ENCODE measurements around the gene PTPRE.

The PTPRE gene

DNA sequence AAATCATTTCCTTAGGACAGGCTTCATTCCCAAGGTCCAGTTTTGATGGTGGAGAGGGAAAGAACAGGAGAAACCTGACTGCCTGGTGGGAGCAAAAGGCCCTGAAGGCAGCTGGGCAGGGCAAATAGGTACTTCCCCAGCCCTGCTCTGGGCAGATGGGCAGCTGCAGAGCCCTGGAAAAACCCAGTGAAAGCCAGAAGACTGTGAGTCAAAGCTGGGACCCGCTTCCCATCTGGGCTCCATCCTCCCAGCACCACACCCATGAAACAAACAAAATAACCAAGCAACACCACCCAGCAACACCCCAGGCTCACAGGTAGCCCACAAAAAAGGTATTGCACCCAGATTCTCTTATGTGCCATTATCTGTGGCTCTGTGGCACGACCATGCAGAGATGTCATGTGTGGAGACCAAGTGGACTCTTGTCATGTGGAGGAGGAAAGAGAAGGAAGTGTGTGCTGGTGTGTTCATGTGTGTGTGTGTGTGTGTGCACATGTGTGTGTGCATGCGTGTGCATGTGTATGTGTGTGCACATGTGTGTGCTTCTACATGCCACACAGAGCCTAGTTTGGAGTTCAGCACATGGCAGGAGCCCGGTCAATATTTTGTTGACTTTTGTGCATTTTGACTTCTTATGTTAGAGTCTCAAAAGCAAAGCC is 24.0 kb upstream of the PTPRE start:
- no peak for DNase-seq

DNA sequence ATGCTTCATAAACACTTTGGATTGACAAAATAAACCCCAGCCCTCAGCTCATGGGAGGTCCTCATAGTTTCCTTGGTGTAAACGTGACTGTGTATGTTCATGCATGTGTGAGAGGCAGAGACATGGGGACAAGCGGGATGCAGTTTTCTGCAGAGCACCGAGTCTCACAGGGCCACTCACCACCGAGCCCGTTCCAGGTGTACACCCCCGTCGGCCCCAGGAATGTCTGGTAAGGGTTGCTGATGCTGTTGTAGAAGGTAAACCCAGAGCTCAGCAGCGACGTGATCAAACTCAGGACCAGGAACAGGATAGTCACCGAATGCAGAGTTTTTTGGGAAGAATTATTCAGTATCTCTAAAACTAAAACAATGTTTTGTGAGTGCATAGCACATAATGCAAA is 23.4 kb upstream of the PTPRE start:
- no peak for DNase-seq

DNA sequence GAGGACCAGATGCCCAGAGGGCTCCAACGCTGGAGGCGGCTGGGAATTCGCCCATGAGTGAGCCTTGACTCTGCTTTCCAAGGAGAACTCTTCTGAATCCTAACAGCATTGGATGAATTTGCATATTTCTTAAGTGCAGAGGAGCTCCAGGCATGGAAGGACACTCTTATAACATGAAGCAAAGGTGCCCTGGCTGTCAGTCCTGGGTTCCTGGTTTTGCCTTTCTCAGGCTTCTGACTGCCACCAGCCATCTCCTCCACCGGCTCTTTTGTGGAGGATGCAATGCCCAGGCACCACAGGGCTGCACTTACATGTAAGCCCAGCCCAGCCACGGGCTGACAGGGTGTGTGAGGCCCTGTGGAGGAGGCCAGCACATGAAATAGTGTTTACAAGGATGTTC is 22.4 kb upstream of the PTPRE start:
- DNase-seq = no peak

DNA sequence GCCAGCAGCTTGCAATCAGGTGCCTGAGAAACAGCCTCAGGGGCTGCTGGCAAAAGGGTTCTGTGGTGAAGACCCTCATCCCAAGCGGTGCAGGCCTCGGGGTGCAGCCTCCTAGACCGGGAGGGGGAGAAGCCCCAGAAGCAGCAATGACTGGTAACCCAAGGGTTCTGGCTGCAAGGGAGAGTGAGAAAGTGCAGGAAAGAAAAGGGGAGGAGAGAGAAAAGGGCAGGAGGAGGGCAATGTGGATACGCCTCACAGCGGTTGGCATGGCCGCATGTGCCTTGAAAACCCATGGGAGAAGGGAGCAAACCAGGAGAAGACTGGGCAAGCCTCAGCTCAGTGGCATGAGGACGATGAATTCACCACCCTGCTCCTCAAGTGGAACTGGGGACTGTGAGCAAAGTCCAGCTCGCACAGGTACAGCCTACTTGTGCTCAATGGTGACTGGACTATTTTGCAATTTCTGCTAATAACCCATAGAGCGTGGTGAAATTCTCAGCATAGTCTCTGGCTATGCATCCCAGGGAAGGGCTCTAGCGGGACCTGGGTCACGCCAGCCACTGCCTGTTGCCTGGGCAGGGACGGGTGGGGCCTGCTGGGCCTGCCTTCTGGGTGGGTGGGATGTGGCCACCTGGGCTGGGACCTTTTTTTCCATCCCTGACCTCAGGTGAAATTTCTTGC is 20.4 kb upstream of the PTPRE start:
- DNase-seq = no peak

DNA sequence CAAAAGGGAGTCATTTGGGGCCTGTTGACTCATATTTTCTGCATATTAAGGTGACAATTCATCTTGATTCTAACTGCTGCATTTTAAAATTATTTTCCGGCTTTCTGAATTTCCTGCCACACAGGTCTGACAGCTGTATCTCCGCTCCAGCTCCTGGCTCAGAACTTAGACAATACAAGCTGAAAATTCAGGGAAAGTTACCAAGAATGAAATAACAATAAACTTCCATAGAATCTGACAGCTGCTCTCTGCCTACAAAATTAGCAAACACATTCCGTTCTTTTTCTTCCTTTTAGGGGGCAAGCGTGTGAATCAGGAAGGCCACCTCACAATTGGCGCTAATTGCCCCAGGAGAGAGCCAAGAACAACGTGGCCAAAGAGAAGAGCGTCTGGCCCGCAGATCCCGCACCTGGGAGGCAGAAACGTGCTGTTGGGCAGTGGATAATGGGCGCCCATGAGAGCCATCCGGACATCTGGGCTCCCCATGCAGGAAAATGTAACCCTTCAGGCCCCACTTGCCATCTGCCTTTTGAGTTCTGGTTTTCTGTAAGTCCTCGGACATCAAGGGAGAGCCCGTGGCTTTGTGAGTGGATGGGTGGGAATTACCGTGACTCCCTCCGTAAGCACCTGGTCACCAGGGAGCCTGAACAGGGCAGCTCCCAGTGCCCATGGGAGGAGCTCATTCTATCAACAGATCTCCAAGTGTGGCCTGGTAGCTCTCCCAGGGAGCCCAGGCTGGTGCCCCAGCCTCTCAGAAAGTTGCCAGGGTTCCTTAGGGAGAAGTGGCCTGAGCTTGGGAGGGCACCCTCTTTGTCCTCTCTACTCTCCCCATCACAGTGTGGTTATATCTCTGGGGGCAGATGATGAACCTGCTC is 19.1 kb upstream of the PTPRE start:
- no peak for DNase-seq

DNA sequence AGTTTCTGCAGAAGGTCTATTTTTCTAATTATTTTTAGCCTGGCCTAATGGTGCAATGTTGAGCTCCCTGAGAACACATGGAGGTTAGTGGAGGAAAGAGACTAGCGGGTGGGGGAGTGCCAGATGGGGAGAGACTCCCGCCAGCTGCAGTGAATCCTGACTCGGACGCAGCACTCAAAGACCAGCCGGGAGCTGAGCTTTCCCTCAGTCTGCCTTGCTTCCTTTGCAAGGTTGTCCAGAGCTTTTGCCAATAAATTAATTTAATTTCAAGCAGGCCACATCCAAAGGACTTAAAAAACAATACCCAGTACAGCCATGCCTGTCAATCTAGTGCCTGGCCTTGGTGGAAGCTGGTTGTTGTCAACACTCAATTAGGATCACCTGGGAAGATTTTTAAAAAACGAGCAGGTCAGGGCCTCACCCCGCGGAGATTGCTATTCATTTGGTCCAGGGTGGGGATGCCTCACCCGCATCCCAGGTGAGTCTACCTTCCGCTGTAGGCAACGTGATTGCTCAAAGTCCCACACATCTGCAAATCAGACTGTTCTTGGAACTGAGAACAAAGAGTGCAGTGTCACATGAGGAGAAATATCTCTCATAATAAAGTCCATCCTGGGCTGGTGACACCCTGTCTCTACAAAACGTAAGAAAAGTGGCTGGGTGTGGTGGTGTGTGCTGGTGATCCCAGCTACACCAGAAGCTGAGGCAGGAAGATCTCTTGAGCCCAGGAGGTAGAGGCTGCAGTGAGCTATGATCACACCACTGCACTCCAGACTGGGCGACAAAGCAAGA is 18.2 kb upstream of the PTPRE start:
- DNase-seq = no peak

DNA sequence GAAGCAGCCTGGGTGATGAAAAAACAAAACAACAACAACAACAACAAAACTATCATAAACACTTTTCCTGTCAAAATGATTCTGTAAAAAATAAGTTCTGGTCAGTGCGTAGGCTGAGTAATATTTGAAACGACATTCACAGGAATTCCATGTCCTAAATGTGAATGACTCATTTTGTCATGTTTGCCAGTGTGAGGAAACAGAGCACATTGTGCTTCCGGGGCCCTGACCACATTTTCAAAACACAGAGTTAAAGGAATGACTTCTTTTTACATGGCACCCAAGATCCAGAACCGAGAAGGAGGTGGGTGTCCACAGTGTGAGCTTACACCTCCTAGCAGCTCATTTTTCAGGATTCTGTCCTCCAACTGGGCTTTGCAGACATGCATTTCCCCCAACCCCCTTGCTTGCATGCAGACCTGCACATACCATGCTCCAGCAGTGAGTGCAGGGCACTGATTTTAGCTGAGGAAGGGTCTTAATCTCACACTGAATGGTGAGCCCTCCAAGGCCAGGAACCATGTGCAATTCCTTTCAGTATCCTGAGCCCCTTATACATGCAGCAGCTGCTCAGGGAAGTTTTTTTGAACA is 17.2 kb upstream of the PTPRE start:
- DNase-seq = no peak

DNA sequence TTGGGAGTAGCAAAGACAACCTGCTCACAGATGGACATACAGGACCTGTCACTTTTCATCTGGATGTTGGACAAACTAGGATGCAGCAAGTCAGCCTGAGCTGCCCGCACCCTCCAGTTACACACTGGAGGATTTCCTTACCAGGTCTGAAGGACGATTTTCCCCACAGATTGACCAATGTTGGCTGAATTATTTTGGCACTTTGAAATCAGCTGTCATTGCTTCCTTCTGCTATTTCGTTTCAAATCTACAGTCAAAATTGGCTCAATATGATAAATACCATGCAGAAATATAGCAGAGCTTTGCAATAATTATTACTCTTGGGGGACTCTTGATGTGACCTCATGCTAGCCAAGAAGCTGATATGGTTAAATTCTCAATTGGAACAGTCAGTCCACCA is 16.7 kb upstream of the PTPRE start:
- no peak for DNase-seq

DNA sequence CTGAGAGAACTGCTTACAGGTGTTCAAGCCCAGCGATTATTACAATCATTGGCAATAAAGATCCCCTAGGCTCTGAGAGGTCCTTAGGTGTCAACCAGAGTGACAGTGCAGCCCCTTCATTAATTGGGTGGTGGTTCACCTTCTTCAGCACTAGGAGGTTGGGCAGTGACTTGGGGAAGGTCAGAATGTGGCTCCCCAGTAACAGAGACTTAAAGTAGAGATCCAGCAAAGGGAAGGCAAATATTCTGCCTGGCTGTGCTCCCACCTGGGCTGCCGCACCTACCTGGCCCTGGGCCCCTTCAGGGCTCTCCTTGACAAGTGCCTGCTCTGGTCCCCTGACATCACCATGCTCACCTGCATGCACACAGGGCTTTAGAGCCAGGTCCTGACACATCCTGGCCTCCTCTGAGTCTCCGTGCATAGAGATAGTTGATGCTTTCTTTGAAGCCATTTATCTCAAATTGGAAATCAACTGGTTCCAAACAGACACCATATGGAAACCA is 16.0 kb upstream of the PTPRE start:
- DNase-seq = no peak

DNA sequence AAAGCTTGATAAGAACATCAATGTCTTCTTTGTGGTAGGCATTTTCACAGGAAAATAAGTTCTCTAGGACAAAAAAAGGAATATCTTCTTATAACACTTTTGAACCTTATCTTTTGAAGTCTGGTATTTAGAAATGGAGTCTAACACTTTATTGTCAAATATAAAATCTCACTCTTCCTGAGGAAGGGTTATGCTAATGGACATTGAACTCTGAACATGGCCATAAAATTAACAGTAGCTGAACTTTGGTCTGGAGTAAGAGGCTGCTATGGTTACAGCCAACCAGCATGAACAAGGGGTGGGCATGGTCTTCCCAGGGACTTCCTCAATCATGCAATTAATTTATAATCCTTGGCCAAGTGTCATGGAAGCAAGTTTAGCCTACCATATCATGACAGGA is 14.2 kb upstream of the PTPRE start, which contains the start of gene CLRN3:
TSS of gene CLRN3 (minus strand) at position 199 of the 400 bp plus-strand sequence. CDS start at position 42, 157 bp downstream.
- no peak for DNase-seq

DNA sequence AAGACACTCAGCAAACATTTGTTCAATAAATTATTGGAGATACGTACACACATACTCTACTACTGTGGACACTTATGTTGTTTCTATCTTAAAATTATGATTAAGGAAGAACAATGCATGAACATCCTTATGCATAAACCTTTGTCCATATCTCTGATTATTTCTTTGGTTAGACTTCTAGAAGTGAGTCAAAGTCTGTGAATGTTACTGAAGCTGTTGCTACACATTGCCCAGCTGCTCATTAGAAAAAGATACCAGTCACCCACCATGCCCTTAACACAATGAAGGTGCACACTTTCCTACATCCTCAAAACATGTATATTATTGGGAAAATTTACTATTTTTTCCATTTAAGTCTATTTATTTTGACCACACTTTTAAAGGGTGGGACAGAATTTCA is 12.8 kb upstream of the PTPRE start:
- no peak for DNase-seq

DNA sequence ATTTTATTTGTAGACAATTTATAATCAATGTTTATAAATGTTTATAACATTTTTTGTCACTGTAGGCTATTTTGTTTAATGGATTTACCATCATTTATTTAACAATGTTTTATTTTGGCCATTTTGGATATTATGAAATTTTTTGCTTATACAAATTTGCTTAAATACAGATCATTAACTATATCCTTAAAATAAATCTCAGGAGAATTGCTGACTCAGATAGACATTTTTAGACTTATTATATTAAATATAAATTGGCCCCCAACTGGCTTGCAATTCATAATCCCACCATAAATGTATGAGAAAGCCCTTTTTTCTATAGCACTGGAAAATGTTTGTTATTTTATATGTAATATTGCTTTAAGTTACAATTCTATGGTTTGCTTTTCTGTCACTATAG is 10.3 kb upstream of the PTPRE start:
- DNase-seq = no peak

DNA sequence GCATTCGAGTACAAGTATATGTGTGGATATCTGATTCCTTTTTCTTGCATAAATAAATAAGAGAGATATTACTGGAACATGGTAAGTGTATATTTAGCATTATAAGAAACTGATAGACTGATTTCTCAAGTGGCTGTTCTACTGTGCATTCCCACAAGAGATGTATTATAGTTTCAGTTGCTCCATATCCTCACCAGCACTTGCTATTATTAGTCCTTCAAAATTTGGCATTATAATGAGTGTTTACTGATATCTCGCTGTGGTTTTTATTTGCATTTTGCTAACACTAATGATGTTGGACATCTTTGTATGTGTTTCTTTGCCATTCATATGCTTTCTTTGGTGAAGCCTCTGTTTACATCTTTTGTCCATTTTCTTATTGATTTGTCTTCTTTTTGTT is 9.7 kb upstream of the PTPRE start:
- no peak for DNase-seq

DNA sequence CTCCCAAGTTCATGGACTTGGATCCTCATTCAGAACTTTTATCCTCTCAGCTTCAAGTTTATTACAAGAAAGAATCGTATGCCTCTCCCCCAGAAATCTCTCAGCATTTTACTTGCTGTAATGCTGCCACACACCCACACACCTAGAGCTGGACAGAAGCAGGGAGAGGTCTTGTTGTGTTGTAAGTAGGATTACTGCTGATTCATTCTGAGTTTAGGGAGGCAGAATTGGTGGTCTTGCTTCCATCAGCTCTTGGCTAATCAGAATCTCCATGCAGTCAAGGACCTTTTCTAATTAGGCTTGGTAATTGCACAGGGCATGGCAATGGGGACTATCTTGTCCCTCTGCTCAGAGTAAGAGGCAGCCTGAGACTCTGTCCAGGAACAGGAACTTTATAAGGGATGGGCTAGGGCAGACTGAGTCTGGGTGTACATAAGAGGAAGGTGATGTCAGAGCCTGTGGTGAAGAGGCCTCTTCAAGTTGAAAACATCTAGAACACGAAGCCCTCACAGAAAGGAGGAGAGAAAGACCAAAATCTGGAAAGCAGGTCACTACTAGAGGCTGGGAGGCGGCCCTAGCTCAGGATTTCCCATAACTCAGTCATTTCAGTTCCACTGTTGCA is 7.0 kb upstream of the PTPRE start:
- DNase-seq = no peak

DNA sequence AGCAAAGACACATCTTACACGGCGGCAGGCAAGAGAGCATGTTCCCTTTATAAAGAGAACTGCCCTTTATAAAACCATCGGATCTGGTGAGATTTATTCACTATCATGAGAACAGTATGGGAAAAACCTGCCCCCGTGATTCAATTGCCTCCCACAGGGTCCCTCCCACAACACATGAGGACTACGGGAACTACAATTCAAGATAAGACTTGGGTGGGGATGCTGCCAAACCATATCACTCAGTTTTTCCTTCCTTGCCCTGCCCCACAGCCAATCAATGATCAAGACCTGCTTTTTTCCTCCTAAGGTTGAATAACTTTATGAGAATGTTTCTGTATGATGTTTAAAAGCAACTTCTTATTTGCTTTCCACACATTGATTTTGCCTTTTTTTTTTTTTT is 3.1 kb upstream of the PTPRE start:
- DNase-seq = no peak

DNA sequence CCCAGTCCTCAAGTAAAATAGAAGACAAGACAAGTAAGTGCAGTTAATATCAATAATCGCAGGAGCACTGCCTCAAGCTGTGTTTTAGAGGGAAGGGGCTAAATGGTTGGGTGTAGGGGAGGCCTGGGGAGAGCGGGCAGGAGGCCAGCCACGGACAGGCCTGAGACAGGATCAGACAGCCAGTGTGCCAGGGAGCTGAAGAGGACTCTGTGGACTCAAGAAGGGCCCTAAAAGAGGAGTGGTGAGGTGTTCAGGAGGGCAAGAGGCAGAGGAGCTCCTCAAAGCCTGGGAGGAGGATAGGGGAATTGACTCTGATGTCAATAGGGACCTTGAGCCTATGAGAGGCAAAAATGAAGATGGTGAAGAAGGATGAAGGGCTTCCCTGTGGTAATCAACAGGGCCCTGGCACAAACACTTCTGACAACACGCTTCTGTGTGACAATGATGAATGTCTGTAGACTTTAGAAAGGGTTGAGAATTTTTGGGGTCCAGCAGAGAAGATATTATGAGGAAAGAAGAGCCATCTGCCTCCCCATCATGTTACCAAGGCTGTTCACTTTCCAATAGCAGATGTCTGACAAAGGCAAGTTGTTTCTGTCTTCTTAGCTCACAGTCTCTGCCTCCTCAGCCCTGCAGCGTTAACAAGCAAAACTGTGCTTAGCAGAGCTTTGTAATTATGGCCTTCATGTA is 2.4 kb upstream of the PTPRE start:
- no peak for DNase-seq

DNA sequence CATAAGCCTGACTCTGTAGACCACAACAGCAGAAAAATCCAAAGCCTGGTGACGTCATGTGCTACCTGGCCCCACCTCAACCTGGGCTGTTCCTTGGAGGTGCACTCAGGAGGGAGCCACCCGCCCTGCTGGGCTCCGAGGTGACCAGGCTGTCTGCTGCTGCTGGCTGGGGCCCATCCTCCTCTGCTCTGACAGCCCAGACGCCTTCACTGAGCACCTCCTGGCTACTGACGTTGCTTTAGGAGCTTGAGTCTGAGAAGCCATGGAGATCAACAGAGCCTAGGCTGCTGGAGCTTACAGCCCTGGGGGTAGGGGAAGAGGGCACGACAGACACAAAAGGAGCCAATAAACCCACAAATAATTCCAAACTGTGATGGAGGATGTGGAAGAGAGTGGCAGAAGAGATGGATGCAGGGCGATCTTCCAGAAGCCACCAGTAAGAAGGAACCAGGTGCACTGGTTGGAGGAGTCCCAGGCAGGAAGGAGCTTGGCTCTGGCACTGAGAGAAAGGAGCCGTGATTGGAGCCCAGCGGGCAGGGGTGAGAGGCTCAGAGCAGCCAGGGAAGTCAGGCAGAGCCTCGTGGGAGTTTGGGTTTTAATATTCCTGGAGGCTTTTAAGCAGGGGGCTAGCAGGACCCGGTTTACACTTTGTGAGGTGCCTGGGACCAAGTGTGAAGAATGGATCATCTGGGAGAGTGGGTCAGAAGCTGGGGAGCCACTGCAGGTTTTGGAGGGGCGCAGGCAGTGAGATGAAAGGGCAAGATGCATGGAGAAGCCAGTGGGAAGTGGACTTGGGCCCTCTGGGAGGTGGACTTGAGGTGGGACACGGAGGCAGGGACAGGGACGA is 1.7 kb upstream of the PTPRE start:
- no peak for DNase-seq

DNA sequence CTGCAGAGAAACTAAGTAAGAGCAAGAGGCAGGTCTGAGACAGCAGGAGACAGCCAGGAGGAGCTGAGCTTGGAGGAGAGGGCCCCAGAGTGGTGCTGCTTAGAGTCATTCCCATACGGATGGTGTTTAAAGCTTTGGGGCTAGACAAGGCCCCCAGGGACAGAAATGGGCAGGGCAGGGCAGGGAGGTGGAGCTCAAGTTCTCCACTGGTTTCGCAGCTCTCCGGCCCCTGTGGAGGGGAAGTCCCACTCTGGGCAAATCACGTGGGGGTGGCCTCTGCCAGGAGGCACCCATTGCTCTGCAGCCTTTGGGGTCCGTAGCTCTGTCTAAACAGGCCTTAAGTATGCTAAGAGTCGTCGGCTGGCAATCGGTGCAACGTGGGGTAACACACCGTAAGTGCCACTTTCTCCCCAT is 1.0 kb upstream of the PTPRE start:
- no peak for DNase-seq

DNA sequence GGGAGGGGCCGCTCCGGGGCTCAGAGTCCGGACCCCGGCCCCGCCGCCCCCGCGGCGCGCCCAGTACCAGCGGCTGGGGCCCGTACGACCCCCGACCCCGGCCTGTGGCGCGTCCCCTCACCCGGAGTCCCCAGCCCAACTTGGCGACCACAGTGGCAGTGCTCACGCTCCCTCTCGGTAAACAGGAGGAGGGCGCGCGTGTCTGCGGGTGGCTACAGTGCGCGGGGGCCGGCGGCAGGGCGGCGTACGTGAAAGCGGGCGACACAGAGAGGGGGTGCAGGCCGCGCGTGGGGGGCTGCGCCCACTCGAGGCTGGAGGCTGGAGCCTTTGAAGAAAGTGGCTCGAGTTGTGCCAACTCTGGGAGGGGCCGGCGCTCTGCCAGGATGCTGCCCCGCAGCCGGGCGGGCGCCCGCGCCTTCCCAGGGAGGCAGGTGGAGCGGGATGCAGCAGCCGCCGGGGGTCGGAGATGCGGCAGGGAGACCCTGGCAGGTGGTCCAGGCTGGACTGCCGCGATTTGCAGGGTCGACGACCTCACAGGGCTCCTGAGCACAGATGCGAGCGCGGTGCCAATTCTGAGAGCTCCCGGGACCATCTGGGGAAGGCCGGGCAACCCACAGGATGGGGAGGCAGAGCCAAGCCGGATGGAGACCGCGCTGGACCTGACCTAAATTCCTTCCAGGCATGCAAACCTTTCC is 655 bp downstream of the PTPRE start:
- no peak for DNase-seq

Data from SHP77 treated with DMSO at 0.1 percent for 48 hours (cell line).